Measurements from ENCODE around the gene RFTN1.

DNA sequence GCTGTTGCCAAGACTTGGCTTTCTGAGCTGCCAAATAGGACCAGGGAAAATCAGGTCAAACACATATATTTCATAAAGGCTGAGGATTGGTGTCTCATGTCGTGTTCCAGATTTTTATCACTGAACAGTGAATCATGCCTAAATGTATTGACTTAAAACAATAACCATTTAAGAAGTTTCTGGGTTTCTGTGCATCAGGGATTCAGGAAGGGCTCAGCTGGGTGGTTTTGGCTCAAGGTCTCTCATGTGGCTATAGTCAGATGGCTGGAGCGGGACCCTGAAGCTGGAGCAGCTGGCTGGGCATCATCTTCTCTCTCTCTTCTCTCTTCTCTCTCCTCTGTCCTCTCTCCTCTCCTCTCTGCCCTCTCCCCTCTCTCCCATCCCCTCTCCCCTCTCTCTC is 10.7 kb upstream of the RFTN1 start:
- no peak for TF ChIP-seq POLR2A (IDR thresholded peaks at IDR 0.05)
- no peak for TF ChIP-seq CTCF (IDR thresholded peaks at IDR 0.05)

Measured in uterus (tissue), 2 donors.